Endothelial cell of umbilical vein (primary cell): ENCODE measurements around the gene SLC6A20.

Experiments used
- CTCF ChIP-seq, 2 donors: IDR thresholded peaks; 1 replicate in 1 of 2; 2 replicates in 1 of 2; pipeline ENCODE4 v1.5.1; 2011; ENCODE audit warnings: low read length in 2 of 2, mild to moderate bottlenecking in 2 of 2, moderate library complexity in 2 of 2, control low read depth in 1 of 2, inconsistent platforms in 1 of 2, low read depth in 1 of 2; ENCODE audit not compliant: insufficient read depth in 1 of 2; ENCODE audit errors: extremely low read depth in 1 of 2
- EZH2 ChIP-seq: IDR thresholded peaks from 2 replicates; pipeline ENCODE4 v1.6.1; 2012; ENCODE audit warnings: borderline replicate concordance, low read depth, mild to moderate bottlenecking, moderate library complexity, low read length, inconsistent platforms; ENCODE audit not compliant: severe bottlenecking
- FOS ChIP-seq: IDR thresholded peaks from 2 replicates; pipeline ENCODE4 v1.6.1; 2011; ENCODE audit warnings: mild to moderate bottlenecking, low read length, moderate library complexity, borderline replicate concordance; ENCODE audit not compliant: insufficient read depth
- GATA2 ChIP-seq: IDR thresholded peaks from 2 replicates; pipeline ENCODE4 v1.7.0; 2011; ENCODE audit warnings: low read depth, mild to moderate bottlenecking, moderate library complexity, mixed read lengths, low read length; ENCODE audit not compliant: insufficient read length, insufficient read depth
- JUN ChIP-seq: IDR thresholded peaks from 2 replicates; pipeline ENCODE4 v1.6.1; 2011; ENCODE audit warnings: borderline replicate concordance, low read depth; ENCODE audit not compliant: insufficient read length, insufficient read depth
- MYC ChIP-seq: IDR thresholded peaks from one replicate; pipeline ENCODE4 v1.6.1; 2011; ENCODE audit warnings: mild to moderate bottlenecking, low read depth, low read length
- POLR2A ChIP-seq: IDR thresholded peaks from 2 replicates; pipeline ENCODE4 v1.6.1; 2012; ENCODE audit warnings: low read depth, mild to moderate bottlenecking, control low read depth, low read length
- POLR2AphosphoS5 ChIP-seq: IDR thresholded peaks from 2 replicates; pipeline ENCODE4 v1.6.1; 2012; ENCODE audit warnings: low read depth, mild to moderate bottlenecking, control low read depth, low read length, moderate library complexity; ENCODE audit not compliant: insufficient read depth
- TF ChIP-seq, protein P1 (sequence below): IDR thresholded peaks from 2 replicates; pipeline ENCODE4 v1.6.1; 2011; ENCODE audit not compliant: insufficient read depth, insufficient read length

DNA sequence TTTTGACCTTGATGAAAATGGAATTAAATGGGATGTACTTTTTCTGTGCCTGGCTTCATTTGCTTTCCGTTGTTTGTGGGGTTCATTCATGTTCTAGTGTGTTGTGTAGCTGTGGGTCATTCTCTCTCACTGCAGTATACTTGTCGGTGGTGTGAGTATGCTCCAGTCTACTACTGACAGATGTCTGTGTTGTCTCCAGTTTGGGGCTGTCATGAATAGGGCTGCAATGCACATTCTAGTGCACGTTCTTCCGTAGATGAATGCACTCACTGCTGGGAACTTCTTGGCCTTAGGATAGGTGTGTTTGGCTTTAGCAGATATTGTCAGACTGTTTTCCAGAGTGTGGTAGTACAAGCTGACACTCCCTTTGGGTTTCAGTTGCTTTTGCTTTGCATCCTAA is 1.7 kb upstream of the SLC6A20 start:
- TF ChIP-seq POLR2A (no peak), CTCF (IDR thresholded peaks at IDR 0.05; ENCODE audit: extremely low read depth in 1 of 2, insufficient read depth in 1 of 2, low read depth in 1 of 2, low read length in 2 of 2) (no peak), EZH2 (no peak), POLR2AphosphoS5 (no peak), MYC (no peak), JUN (no peak), GATA2 (no peak), FOS (no peak)
- TF ChIP-seq, protein P1, sequence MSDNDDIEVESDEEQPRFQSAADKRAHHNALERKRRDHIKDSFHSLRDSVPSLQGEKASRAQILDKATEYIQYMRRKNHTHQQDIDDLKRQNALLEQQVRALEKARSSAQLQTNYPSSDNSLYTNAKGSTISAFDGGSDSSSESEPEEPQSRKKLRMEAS = no peak
